ENCODE data around the gene ENDOV. TPM values are rescaled to one million over a fixed set of nuclear protein-coding genes. Genes with fewer than 3 reads are reported as not detected.

ENDOV gene
- total RNA-seq, 2 experiments from 2014 or later, result 16.6 to 17.1 TPM

GRCh38 chr17:80424261-80424660 is 9.3 kb downstream of the ENDOV start:
- no peaks in the 10 kb centered on the region for H3K9me3 Mint-ChIP-seq
- no peaks in the 10 kb centered on the region for H3K36me3 Mint-ChIP-seq (ENCODE audit: low read depth)
- POLR2A ChIA-PET, result no interaction called here

GRCh38 chr17:80424878-80425765 is 10.2 kb downstream of the ENDOV start:
- ChIA-PET CTCF (interaction anchor here (0.7 to 1.4 kb wide), 4 partner anchors 8 to 554 kb away, joined by 3 to 5 read pairs (median 3); no protein-coding TSS in a partner anchor), POLR2A (no interaction called here)
- DNase-seq, result no peak
- Mint-ChIP-seq H3K4me1 (peaks cover 17% of the 10 kb centered on the region), H3K27ac (no peak overlapping the region), H3K4me3 (no peak overlapping the region), H3K36me3 (ENCODE audit: low read depth) (no peaks in the 10 kb centered on the region), H3K9me3 (no peaks in the 10 kb centered on the region), H3K27me3 (no peaks in the 10 kb centered on the region)

More at GRCh38 chr17:80424261-80424660, 9.3 kb downstream of the ENDOV start:
- H3K27ac Mint-ChIP-seq, result peak overlapping the region; percentile 14
- H3K27me3 Mint-ChIP-seq, result no peaks in the 10 kb centered on the region
- CTCF ChIA-PET, result no interaction called here
- DNase-seq, result no peak
- H3K4me3 Mint-ChIP-seq, result no peak overlapping the region
- peaks cover 17% of the 10 kb centered on the region for H3K4me1 Mint-ChIP-seq

DNA sequence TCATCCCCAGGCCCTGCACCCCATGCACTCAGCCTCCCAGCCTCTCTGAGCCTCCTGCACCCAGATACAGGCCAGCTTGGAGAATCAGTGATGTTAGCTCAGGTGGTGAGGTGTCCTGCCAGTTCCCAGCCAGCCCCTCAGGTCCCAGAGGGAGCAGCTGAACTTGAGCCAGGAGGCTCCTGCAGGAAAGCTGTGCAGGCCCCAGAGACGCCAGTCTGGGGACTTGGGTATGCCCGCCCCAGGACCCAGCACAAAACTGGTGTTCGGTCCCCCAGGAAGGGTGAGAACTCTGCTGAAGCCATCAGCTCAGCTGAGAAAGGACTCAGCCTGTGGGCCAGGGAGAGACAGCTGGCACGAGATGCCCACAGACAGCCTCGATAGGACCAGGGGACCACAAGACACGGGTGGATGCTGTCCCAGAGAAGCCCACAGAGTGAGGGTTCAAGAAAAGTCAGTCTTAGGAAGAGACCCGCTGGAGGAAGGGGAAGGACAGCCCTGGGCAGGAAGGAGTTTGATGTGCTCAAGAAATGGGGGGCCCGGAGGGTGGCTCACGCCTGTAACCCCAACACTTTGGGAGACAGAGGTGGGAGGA is 11.0 kb downstream of the ENDOV start:
- H3K36me3 Mint-ChIP-seq (ENCODE audit: low read depth), result no peaks in the 10 kb centered on the region

DNA sequence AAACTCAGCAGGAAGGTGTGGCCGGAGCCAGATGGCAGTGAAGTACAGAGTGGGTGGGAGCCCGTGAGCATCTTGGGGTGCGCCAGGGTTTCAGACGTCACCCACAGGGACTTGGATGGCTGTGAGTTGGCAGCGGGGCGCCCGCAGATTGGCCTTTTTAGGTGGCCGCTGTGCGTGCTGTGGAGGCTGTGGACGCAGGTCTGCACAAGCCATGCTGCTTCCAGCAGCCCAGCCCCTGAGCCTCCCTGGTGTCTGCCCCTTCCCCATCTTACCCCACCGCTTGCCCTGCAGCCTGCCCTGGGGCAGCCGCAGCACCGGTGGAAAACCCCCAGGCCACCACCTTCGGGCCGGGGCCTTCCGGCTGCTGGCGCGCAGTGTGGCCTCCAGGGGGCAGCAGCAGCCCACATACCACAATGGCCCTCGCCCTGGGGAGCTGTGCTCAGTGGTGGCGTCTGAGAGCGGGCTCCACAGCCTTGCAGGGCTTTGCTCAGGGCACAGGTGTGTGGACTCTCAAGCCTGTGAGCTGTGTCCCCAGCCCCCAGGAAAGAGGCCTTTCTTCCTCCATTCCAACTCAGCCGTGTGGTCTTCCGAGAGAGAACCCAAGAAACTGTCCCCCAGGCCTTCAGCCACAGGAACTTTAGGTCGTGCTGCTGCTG is 11.8 kb downstream of the ENDOV start:
- peak; percentile 90 for DNase-seq
- H3K27me3 Mint-ChIP-seq, result no peaks in the 10 kb centered on the region
- H3K36me3 Mint-ChIP-seq (ENCODE audit: low read depth), result no peaks in the 10 kb centered on the region
- POLR2A ChIA-PET, result no interaction called here
- peaks cover 17% of the 10 kb centered on the region for H3K4me1 Mint-ChIP-seq
- H3K9me3 Mint-ChIP-seq, result no peaks in the 10 kb centered on the region
- H3K27ac Mint-ChIP-seq, result no peak overlapping the region
- CTCF ChIA-PET, result interaction anchor here (0.6 to 2.6 kb wide), 30 partner anchors 10 to 707 kb away, joined by 3 to 14 read pairs (median 4); partner anchors contain the start of gene GAA
- no peak overlapping the region for H3K4me3 Mint-ChIP-seq

More for the DNA sequence above, 11.0 kb downstream of the ENDOV start:
- CTCF ChIA-PET, result interaction anchor here (1.1 to 1.4 kb wide), 3 partner anchors 9 to 554 kb away, joined by 3 to 5 read pairs (median 3); no protein-coding TSS in a partner anchor
- POLR2A ChIA-PET, result no interaction called here
- no peaks in the 10 kb centered on the region for H3K27me3 Mint-ChIP-seq
- no peak for DNase-seq
- H3K4me3 Mint-ChIP-seq, result no peak overlapping the region
- H3K9me3 Mint-ChIP-seq, result no peaks in the 10 kb centered on the region
- no peak overlapping the region for H3K27ac Mint-ChIP-seq
- peaks cover 17% of the 10 kb centered on the region for H3K4me1 Mint-ChIP-seq

DNA sequence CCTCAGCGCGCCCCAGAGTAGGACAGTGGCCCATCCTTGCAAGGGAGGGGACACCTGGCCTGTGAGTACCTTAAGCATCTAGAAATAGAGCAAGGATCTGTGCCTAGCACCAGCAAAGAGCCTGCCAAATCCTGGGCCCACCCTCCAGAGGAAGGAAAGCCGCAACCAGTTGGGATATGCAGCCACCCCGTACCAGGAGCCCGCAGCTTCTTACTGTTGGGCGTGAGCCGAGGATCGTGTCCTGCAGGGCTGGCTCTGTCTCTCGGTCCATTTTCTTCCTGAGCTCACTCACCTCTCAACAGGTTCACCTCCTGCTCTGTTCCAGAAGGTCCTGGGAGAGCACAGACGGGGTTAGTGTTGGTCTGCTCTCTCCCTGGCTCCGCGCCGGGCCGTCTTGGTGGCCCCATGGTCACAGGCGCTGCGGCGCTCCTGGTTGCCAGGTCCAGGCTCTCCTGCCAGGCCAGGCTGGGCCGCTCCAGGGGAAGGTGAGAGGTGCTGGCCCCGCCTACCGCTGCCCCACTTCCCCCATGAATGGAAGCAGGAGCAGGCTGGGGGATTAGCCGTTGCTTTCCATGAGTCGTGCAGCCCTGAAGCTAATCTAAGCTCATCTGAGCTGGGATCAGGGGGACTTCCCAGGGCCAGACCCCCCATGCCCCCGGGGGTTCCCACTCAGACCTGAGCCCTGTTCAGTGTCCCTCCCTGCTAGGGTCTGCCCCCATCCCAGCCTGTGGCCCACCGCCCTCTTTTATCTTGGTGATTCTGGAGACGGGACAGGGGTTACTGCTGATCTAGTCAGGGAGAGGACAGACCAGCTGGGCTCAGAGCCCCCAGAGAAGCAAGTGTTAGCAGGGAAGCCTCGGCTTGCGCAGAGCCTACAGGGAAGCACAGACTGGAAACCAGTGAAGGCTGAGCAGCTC is 12.7 kb downstream of the ENDOV start:
- no peak for DNase-seq
- H3K27ac Mint-ChIP-seq, result no peak overlapping the region
- H3K27me3 Mint-ChIP-seq, result no peaks in the 10 kb centered on the region
- CTCF ChIA-PET, result interaction anchor here (0.5 to 2.6 kb wide), 31 partner anchors 9 to 706 kb away, joined by 3 to 14 read pairs (median 4); partner anchors contain the start of gene GAA
- peaks cover 17% of the 10 kb centered on the region for H3K4me1 Mint-ChIP-seq
- no peaks in the 10 kb centered on the region for H3K36me3 Mint-ChIP-seq (ENCODE audit: low read depth)
- POLR2A ChIA-PET, result no interaction called here
- no peaks in the 10 kb centered on the region for H3K9me3 Mint-ChIP-seq
- no peak overlapping the region for H3K4me3 Mint-ChIP-seq

DNA sequence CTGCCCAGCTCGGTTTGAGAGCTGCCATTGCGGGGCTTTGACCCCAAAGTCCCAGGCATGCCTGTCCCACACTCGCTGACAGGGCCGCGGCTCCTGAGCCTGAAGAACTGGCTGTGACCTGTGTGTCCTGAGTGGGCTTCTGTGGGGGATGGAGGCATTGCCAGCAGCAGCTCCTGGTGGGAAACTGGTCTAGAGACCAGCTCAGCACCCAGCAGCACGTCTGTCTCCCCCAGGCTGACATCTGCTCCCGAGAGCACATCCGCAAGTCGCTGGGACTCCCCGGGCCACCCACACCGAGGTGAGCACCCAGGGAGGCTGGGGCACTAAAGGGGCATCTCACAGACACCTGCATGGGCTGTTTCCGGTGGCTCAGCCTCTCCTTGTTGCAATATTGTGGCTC is 13.4 kb downstream of the ENDOV start:
- no peak for DNase-seq
- CTCF ChIA-PET, result interaction anchor here (0.5 to 2.6 kb wide), 8 partner anchors 8 to 560 kb away, joined by 3 to 14 read pairs (median 6); no protein-coding TSS in a partner anchor
- H3K27me3 Mint-ChIP-seq, result no peaks in the 10 kb centered on the region
- H3K4me3 Mint-ChIP-seq, result no peak overlapping the region
- POLR2A ChIA-PET, result no interaction called here
- H3K9me3 Mint-ChIP-seq, result no peaks in the 10 kb centered on the region
- peaks cover 17% of the 10 kb centered on the region for H3K4me1 Mint-ChIP-seq
- H3K36me3 Mint-ChIP-seq (ENCODE audit: low read depth), result no peaks in the 10 kb centered on the region
- no peak overlapping the region for H3K27ac Mint-ChIP-seq

GRCh38 chr17:80428796-80429195 is 13.8 kb downstream of the ENDOV start:
- POLR2A ChIA-PET, result no interaction called here
- Mint-ChIP-seq H3K36me3 (ENCODE audit: low read depth) (no peaks in the 10 kb centered on the region), H3K27ac (no peak overlapping the region), H3K4me3 (no peak overlapping the region), H3K27me3 (no peaks in the 10 kb centered on the region), H3K4me1 (peaks cover 15% of the 10 kb centered on the region), H3K9me3 (no peaks in the 10 kb centered on the region)
- CTCF ChIA-PET, result interaction anchor here (1.1 to 2.6 kb wide), 3 partner anchors 12 to 541 kb away, joined by 3 to 14 read pairs (median 7); no protein-coding TSS in a partner anchor
- DNase-seq, result no peak

DNA sequence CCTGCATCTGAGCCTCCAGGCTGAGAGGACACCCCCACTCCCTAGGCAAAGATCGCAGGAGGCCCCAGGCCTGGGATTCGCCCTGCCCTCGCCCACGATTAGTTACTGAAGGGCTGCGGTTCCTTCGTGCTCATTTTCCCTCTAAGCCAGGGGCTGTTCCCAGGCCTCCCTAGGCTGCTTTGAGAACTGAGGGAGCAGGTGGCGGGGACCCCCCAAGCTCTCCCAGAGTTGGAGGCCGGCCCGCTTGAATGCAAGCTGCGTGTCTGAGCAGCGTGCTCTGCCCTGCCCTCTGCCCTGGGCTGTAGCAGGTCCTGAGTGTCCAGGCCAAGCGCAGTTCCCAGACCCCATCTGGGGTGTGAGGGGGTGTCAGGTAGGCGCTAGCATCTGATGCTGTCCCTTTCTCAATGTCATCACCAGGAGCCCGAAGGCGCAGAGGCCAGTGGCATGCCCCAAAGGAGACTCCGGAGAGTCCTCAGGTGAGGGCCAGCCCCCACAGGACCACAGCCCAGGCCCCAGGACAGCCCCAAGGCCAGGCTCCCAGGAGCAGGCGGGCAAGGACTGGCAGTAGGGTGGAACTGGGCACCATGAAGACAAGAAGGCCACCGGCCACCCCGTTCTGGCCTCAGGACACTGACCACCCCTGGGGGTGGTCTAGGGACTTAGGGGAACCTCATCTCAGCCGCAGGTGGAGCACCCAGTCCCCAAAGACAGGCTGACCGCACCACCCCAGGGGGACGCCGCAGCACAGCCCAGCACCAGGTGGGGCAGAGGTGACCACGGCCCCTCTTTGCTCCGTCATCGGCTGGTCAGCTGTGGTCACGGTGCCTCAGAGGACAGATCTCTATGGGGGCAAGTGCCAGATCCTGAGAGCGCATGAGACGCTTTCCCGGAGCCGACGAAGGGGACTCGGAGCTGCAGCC is 14.6 kb downstream of the ENDOV start:
- no peaks in the 10 kb centered on the region for H3K27me3 Mint-ChIP-seq
- DNase-seq, result no peak
- peaks cover 10% of the 10 kb centered on the region for H3K4me1 Mint-ChIP-seq
- ChIA-PET CTCF (interaction anchor here (1.1 kb wide), 1 partner anchor 11 kb away, joined by 3 read pairs; no protein-coding TSS in a partner anchor), POLR2A (no interaction called here)
- no peak overlapping the region for H3K27ac Mint-ChIP-seq
- no peaks in the 10 kb centered on the region for H3K36me3 Mint-ChIP-seq (ENCODE audit: low read depth)
- H3K9me3 Mint-ChIP-seq, result no peaks in the 10 kb centered on the region
- no peak overlapping the region for H3K4me3 Mint-ChIP-seq

GRCh38 chr17:80430446-80431245 is 15.7 kb downstream of the ENDOV start:
- ChIA-PET POLR2A (no interaction called here), CTCF (no interaction called here)
- Mint-ChIP-seq H3K4me1 (peaks cover 10% of the 10 kb centered on the region), H3K4me3 (no peak overlapping the region), H3K27ac (no peak overlapping the region), H3K9me3 (no peaks in the 10 kb centered on the region), H3K36me3 (ENCODE audit: low read depth) (no peaks in the 10 kb centered on the region), H3K27me3 (no peaks in the 10 kb centered on the region)
- no peak for DNase-seq

GRCh38 chr17:80431246-80432195 is 16.6 kb downstream of the ENDOV start:
- no peak for DNase-seq
- H3K27ac Mint-ChIP-seq, result no peak overlapping the region
- H3K4me3 Mint-ChIP-seq, result no peak overlapping the region
- ChIA-PET CTCF (no interaction called here), POLR2A (no interaction called here)
- no peaks in the 10 kb centered on the region for H3K36me3 Mint-ChIP-seq (ENCODE audit: low read depth)
- no peaks in the 10 kb centered on the region for H3K9me3 Mint-ChIP-seq
- H3K27me3 Mint-ChIP-seq, result no peaks in the 10 kb centered on the region
- H3K4me1 Mint-ChIP-seq, result peaks cover 4% of the 10 kb centered on the region
